Neural cell (in vitro differentiated cells): ENCODE results near the gene PSMG4.

Experiments
- EZH2 ChIP-seq: fragments of 200-600, 300-800 bp; shearing (Covaris generic), sonication (generic); IDR thresholded peaks from 2 replicates; pipeline ENCODE4 v1.6.1; 2014; ENCODE audit warnings: antibody characterized with exemption, low read length, borderline replicate concordance, mild to moderate bottlenecking; ENCODE audit not compliant: insufficient read depth, poor library complexity, severe bottlenecking
- POLR2AphosphoS5 ChIP-seq: IDR thresholded peaks from 2 replicates; pipeline ENCODE4 v1.6.1; 2012
- RAD21 ChIP-seq: fragments of 450-650 bp; conservative IDR thresholded peaks from 2 replicates; pipeline ENCODE4 v1.6.1; 2014; ENCODE audit warnings: antibody characterized with exemption, mild to moderate bottlenecking, moderate library complexity
- SMC3 ChIP-seq: fragments of 450-650 bp; conservative IDR thresholded peaks from 2 replicates; pipeline ENCODE4 v1.6.1; 2014; ENCODE audit warnings: antibody characterized with exemption, mild to moderate bottlenecking, moderate library complexity; ENCODE audit not compliant: poor library complexity
- TF ChIP-seq, protein P1 (sequence below): fragments of 450-650 bp; IDR thresholded peaks from 2 replicates; pipeline ENCODE4 v1.5.1; 2014; ENCODE audit warnings: antibody characterized with exemption, mild to moderate bottlenecking, moderate library complexity; ENCODE audit not compliant: poor library complexity, severe bottlenecking

DNA sequence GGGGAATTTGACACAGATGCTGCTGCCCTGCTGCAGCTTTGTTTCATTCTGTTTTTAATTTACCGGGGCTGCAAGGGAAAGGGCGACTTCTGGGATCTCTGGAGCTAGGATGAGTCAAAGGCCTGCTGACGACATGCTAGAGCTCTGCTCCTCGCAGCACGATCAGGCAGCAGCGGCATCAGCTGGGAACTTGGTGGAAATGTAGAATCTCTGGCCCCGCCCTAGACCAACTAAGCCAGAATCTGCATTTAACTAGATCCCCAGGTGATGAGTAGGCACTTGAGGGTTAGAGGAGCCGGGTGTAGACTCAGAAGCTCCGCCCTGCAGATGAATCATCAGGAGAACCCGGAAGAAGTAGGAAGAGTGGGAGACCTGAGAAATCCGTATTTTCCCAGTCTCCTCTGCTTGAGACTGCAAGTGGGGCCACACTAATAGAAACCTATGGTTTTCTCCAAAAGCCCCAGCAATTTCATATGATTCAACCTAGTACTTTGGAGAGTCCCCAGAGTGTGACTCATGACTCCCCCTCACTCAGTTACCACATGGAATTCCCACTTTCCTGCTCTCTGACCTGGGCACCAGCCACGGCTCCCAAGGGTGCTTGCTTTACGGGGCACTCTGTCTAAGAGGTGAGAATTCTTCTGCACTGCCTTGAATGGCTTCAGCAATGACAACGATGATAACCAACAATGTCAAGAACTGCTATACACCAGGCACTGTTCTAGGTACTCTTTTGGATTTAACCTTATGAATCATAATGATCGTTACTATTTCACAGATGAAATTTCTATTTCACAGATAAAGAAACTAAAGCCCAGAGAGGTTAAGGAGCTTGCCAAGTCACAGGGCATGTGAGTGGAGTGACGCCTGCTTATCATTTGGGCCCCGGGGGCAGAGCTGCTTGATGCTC is 49.4 kb upstream of the PSMG4 start:
- TF ChIP-seq, protein P1, sequence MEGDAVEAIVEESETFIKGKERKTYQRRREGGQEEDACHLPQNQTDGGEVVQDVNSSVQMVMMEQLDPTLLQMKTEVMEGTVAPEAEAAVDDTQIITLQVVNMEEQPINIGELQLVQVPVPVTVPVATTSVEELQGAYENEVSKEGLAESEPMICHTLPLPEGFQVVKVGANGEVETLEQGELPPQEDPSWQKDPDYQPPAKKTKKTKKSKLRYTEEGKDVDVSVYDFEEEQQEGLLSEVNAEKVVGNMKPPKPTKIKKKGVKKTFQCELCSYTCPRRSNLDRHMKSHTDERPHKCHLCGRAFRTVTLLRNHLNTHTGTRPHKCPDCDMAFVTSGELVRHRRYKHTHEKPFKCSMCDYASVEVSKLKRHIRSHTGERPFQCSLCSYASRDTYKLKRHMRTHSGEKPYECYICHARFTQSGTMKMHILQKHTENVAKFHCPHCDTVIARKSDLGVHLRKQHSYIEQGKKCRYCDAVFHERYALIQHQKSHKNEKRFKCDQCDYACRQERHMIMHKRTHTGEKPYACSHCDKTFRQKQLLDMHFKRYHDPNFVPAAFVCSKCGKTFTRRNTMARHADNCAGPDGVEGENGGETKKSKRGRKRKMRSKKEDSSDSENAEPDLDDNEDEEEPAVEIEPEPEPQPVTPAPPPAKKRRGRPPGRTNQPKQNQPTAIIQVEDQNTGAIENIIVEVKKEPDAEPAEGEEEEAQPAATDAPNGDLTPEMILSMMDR = peak; percentile 45
- TF ChIP-seq SMC3 = peak; percentile 56
- TF ChIP-seq RAD21 = peak; percentile 61
- TF ChIP-seq POLR2AphosphoS5 = no peak
- TF ChIP-seq EZH2 = no peak
